Measurements from ENCODE around the gene SPAG4.

- no peak for TF ChIP-seq ELF4 (IDR thresholded peaks at IDR 0.05)
- no peak for TF ChIP-seq FOXK2 (IDR thresholded peaks at IDR 0.05)
- TF ChIP-seq ZNF384 (IDR thresholded peaks at IDR 0.05): no peak
- TF ChIP-seq HDGF (IDR thresholded peaks at IDR 0.05; ENCODE audit: borderline replicate concordance): no peak
- no peak for TF ChIP-seq ARNT (IDR thresholded peaks at IDR 0.05)
- no peak for TF ChIP-seq BHLHE40 (IDR thresholded peaks at IDR 0.05; ENCODE audit: borderline replicate concordance)
- TF ChIP-seq FOXA1 (IDR thresholded peaks at IDR 0.05): no peak
- TF ChIP-seq TARDBP (IDR thresholded peaks at IDR 0.05): no peak
- TF ChIP-seq L3MBTL2 (conservative IDR thresholded peaks at IDR 0.05): no peak
- TF ChIP-seq FOXM1 (IDR thresholded peaks at IDR 0.05; ENCODE audit: borderline replicate concordance): no peak
- TF ChIP-seq SUZ12 (IDR thresholded peaks at IDR 0.05): no peak
- TF ChIP-seq SP1 (IDR thresholded peaks at IDR 0.05): no peak
- TF ChIP-seq NFRKB (IDR thresholded peaks at IDR 0.05): no peak
- no peak for TF ChIP-seq CTBP1 (IDR thresholded peaks at IDR 0.05; ENCODE audit: borderline replicate concordance)
Measured at GRCh38 chr20:35630636-35631035, 15.0 kb downstream of the SPAG4 start.
